ENCODE results near the gene FKBP5. TPM values are rescaled to one million over a fixed set of nuclear protein-coding genes. Genes with fewer than 3 reads are reported as not detected.

Gene FKBP5
- total and polyA plus RNA-seq, 10 of the 15 experiments (the other 5 are each of a cell fraction or from before 2014, with no cell fraction given), result 29.0 to 123 (median 62.3) TPM

GRCh38 chr6:35687658-35688604, 784 bp downstream of the FKBP5 start (continued):
- TF ChIP-seq USF1 (IDR thresholded peaks at IDR 0.05; ENCODE audit: borderline replicate concordance, extremely low read length, insufficient read depth, low read depth, low read length), result no peak
- TF ChIP-seq E2F8 (IDR thresholded peaks at IDR 0.05; ENCODE audit: low read depth, partially characterized antibody), result no peak
- TF ChIP-seq GATAD2B (conservative IDR thresholded peaks at IDR 0.05; ENCODE audit: low read depth), result no peak
- no peak; the same call in 1 of the 2 replicates for TF ChIP-seq ZBED1 (IDR thresholded peaks at IDR 0.05; ENCODE audit: borderline replicate concordance)
- TF ChIP-seq POLR2AphosphoS2 (IDR thresholded peaks at IDR 0.05; ENCODE audit: low read depth, low read length), result no peak
- TF ChIP-seq E4F1 (IDR thresholded peaks at IDR 0.05; ENCODE audit: borderline replicate concordance, partially characterized antibody), result no peak
- no peak for TF ChIP-seq ZNF622 (IDR thresholded peaks at IDR 0.05)
- TF ChIP-seq KAT2A (conservative IDR thresholded peaks at IDR 0.05; ENCODE audit: control insufficient read depth, low read depth, low read length), result no peak
- TF ChIP-seq STAT3 (IDR thresholded peaks at IDR 0.05; ENCODE audit: low read depth, low read length), result no peak
- no peak for TF ChIP-seq ZBTB11 (CRISPR knock-in tag; IDR thresholded peaks at IDR 0.05)
- no peak for TF ChIP-seq STAT1 (conservative IDR thresholded peaks at IDR 0.05)
- no peak for TF ChIP-seq ATF7 (IDR thresholded peaks at IDR 0.05; ENCODE audit: low read depth)
- 0 out of 2 replicates have a peak, but pooled peaks have one; percentile 11 for TF ChIP-seq MEF2A (IDR thresholded peaks at IDR 0.05; ENCODE audit: insufficient read depth, low read depth, low read length)
- TF ChIP-seq SREBF1 (IDR thresholded peaks at IDR 0.05; ENCODE audit: low read length), result no peak
- no peak for TF ChIP-seq ETV6 (conservative IDR thresholded peaks at IDR 0.05 in 1 of 2, IDR thresholded peaks at IDR 0.05 in 1 of 2; ENCODE audit: borderline replicate concordance in 1 of 2, low read depth in 1 of 2)
- TF ChIP-seq FOXM1 (IDR thresholded peaks at IDR 0.05; ENCODE audit: low read depth, low read length), result no peak
- TF ChIP-seq TCF3 (IDR thresholded peaks at IDR 0.05; ENCODE audit: borderline replicate concordance, insufficient read depth, low read depth, low read length), result 0 out of 2 replicates have a peak, but pooled peaks have one; percentile 4
- no peak for TF ChIP-seq SRF (IDR thresholded peaks at IDR 0.05; ENCODE audit: low read depth in 2 of 2, low read length in 2 of 2)

All from GM12878 (cell line).